Activated T-cell treated with anti-CD3 and anti-CD28 coated beads, Interleukin-2, amount 50 U/mL, for 1 hour (primary cell): ENCODE results near the gene IL5.
A peak's percentile ranks its signal among the peaks of the same experiment; 100 is the strongest.
"Not testable (repeated sequence)": the region's sequence is repeated elsewhere in the genome, so short reads cannot be mapped to it uniquely, and the experiment has no call there.

Source experiments
- DNase-seq: peaks from one replicate; pipeline ENCODE4 v3.0.0-alpha.2; 2020

The IL5 gene

DNA sequence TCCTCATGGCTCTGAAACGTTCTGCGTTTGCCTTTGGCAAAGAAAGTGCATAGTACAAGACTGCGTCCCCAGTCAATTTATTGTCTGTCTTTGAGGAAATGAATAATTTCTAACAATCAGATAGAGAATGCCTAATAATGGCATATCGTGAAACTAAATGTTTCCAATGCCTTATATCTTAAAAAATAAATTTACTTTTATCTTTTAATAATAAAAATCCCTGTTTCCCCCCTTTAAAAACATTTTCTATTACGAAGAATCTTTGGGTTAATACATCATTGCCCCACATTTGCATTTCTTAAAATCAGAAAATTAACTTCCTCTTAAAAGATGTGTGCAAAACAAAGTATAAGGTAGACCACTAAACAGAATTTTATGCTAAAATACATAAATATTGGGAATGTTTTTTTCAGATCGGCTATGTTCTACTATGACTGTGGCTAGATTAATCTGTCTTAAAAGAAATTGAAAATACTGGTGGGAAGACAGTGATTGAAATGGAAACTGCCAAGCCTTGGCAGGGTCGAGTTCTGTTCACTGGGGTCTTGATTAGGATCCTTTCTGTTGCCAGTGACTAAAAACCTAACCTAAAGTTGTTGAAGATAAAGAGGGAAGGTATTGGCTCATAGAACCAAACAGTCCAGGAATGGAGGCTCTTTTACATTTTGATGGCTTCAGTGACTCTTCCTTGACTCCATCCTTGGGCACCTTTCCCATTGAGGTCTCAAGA is at the start of gene IL5:
Gene IL5 (minus strand): TSS at position 51 of the 730 bp plus-strand sequence. CDS start 44 bp downstream, at position 7.
- DNase-seq, result no peak

DNA sequence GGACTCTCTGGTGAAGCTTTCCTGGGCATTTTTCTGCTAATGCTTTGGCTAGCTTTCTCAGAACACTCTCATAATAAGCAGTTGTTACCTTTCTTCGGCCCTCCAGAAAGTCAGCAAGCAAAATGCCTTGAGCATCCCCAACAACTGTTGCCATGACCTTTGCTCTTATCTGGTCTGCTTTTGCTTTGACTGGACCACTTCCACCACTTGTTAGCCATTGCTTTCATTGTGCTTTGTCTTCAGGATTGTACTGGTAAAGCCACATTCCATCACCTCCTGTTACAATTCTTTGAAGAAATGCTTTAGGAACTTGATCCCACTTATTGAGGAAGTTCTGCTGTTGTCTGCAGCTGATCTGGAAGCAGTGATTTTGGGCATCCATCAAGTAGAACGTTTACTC is 49.2 kb upstream of the IL5 start:
- no peak for DNase-seq

DNA sequence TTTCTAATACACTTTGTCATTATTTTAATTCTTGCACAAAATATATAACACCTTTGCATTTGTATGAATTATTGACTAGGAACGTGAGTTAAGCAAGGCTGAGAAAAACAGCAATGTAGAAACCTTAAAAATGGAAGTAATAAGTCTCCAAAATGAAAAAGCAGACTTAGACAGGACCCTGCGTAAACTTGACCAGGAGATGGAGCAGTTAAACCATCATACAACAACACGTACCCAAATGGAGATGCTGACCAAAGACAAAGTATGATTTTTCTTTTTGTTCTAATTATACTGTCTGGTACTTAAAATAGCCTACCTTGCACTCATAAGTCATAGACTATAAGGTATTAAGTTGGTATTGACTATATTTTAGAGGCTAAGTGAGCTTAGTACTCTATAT is 47.8 kb upstream of the IL5 start:
- no peak for DNase-seq

DNA sequence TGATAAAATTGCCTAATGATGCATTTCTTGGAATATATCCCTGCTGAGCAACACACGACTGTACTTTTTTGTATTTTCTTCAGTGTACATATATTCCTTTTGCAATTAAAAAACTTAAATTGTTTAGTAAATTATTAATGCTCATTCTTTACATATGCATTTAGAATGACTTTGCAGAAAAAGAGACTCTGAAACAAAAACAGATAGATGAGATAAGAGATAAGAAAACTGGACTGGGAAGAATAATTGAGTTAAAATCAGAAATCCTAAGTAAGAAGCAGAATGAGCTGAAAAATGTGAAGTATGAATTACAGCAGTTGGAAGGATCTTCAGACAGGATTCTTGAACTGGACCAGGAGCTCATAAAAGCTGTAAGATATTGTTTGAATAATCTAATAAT is 46.1 kb upstream of the IL5 start:
- no peak for DNase-seq

DNA sequence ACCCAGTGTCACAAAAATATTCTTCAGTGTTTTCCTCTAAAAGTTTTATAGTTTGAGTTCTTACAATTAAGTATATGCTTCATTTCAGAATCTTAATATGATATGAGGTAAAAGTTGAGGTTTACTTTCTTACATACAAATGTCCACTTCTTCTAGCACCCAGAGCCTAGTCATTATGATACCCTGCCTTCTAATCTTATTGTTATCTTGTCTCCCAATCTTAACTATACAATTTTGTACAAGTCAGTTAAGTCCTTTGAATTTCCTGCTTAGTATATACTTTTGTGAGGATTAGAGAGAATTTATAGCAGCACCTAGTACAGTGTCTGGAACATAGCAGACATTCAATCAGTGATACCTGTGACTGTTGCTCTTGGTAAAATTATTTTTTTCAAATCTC is 42.7 kb upstream of the IL5 start:
- DNase-seq, result no peak

DNA sequence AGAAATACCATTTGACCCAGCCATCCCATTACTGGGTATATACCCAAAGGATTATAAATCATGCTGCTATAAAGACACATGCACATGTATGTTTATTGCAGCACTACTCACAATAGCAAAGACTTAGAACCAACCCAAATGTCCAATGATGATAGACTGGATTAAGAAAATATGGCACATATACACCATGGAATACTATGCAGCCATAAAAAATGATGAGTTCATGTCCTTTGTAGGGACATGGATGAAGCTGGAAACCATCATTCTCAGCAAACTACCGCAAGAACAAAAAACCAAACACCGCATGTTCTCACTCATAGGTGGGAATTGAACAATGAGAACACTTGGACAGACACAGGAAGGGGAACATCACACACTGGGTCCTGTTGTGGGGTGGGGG is 41.2 kb upstream of the IL5 start:
- DNase-seq, result not testable (repeated sequence)

DNA sequence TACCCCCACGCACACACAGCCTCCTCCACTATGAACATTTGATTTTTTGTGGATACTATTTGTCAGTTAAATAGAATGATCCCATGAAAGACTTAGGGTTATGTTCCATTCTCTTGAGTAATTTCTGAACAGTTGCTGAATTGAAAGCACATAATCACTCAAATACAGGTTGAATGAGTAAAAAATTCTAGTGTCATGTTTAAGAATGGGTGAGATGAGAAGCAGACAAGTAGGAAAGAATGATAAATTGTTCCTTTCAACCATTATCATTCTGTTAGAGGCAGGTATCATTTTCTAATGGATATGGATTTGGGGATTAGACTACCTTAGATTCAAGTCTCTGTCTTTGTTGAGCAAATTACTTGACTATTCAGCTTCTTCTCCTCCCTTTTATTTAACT is 32.8 kb upstream of the IL5 start:
- DNase-seq, result no peak

DNA sequence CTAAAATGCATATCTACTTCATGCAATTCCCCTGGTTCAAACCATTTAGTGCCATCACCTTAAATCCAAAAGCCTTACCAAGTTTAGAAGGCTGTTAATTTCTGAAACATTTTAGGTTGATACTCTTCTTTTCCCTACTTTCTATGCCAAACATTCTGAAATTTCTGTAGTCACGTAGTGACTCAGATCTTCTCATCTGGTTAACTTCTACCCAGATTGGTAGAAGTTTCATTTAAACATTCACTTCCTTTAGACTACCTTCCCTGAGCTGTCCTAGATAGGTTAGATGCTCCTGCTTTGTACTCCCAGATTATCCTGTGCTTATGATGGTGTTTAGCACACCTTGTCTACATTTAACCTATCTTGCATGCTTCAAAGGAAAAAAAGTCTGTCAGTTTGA is 23.3 kb upstream of the IL5 start:
- DNase-seq, result no peak

DNA sequence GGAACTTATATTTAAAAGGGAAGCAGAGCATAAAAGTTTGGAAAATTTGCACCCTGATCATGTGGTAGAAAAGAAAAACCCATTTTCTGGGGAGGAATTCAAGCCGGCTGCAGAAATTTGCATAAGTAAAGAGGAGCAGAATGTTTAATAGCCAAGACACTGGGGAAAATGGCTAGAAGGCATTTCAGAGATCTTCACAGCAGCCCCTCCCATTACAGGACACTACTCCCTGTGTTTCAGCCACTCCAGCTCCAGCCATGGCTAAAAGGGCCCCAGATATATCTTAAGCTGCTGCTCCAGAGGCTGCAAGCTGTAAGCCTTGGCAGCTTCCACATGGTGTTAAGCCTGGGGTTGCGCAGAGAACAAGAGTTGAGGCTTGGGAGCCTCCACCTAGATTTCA is 21.2 kb upstream of the IL5 start:
- DNase-seq, result not testable (repeated sequence)

DNA sequence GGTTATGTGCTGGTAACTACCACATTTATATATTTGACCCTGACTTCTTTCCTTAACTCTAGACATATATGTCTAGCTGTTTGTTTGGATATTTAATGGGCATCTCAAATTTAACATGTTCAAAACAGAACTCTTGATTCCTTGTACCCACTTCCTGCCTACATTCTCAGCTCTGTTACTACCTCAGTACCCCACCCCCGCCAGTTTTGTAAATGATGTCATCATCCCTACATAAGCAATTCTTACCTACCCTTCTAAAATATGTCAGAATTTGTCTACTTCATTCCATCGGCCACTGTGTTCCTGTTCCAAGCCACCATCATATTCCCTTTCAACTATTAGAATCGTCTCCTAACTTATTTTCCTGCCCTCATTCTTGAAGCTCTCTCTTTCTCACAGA is 18.3 kb upstream of the IL5 start:
- no peak for DNase-seq

DNA sequence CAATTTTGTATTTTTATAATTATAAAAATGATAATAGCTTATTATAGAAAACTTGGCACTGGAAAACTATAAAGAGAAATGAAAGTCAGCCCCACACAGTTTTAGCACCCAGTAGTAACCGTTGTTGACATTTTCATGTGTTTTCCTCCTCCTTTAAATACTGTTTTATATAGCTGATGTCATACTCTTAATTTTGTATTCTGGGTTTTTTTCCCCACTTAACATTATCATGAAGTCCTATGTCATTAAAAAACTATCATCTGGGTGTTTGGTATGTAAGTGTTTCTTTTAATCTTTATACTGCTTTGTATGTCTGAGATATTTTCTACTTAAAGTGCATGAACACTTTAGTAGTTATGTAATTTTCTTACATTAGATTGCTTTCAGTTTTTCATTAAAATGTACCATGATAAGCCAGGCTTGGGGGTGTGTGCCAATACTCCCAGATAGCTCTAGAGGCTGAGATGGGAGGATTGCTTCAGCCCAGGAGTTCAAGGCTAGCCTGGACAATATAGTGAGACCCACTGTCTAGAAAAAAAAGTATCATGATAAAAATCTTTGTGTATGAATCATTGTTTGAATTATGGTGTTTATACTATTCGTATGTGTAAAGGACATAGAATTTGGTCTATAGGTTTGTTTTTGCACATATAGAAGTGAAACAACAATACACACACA is 16.2 kb upstream of the IL5 start:
- DNase-seq, result no peak

DNA sequence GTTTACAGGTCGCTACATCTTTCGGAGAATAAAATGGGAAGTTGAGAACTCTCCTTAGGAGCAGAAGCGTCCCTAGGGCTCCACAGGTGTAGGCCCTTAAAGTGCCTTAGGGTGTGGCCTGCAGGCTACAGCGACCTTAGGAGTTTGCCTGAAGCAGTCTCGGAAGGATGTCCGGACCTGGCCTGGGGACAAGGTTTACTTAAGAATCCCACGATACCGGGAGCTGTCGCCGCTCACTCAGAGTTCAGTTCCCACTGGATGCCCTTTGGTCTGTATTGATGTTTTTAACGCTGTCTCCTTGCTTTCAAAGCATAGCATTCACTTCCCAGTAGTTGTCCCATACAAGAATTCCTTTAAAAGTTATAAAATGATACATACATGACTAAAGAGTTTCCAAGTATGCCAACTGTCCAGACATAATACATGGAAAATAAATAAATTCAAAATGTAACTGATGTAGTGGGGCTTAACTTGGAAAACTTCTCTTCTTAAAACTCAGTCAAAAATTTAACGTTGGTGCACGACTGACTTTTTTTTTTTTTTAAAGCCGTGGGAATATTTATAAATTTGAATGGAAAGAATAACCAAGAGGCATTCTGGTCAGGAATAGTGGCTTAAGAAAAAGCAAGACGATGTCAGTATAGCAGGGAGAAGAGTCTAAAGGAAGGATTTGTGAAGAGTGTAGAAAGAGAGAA is 14.3 kb upstream of the IL5 start:
- DNase-seq, result no peak

DNA sequence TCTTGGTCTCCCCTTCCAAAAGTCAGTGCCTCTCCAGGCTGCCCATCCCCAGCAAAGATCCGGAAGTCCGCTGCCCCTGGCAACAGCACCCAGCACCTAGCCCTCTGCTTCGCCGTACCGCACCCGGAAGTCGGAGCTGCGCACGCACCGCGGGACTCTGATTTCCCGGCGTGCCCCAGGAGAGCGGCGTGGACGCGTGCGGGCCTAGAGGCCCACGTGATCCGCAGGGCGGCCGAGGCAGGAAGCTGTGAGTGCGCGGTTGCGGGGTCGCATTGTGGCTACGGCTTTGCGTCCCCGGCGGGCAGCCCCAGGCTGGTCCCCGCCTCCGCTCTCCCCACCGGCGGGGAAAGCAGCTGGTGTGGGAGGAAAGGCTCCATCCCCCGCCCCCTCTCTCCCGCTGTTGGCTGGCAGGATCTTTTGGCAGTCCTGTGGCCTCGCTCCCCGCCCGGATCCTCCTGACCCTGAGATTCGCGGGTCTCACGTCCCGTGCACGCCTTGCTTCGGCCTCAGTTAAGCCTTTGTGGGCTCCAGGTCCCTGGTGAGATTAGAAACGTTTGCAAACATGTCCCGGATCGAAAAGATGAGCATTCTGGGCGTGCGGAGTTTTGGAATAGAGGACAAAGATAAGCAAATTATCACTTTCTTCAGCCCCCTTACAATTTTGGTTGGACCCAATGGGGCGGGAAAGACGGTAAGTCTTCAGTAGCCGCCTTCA is 13.6 kb upstream of the IL5 start, which contains the start of gene RAD50:
Gene RAD50 (plus strand): TSS at position 215 of the 715 bp plus-strand sequence. CDS start 348 bp downstream, at position 563.
- DNase-seq, result peak; percentile 88

DNA sequence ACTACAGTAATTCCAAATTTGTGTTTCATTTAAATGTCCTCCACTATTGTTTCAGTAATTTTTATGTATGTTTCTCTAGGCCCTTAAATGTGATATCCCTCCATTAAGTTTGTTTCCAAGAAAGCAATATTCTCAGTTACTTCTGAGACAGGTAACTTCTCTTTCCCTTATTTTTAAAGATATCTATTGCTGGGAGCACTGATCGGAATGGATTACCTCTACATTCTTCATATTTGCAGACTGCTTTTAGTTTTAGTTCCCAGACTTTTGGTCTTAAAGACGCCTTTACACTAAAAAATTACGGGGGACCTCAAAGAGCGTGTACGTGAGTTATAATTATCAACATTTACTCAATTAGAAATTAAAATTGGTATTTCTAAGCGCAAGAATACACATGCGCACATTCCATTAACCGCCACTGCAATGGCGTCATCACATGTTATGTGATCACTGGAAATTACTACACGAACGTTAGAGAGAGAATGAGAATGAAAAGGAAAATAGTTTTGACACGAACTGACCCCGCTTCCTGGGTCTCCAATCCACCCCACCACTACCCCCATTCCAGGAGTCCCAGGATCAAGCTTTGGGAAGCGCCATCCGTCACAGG is 12.9 kb upstream of the IL5 start:
- DNase-seq, result no peak

DNA sequence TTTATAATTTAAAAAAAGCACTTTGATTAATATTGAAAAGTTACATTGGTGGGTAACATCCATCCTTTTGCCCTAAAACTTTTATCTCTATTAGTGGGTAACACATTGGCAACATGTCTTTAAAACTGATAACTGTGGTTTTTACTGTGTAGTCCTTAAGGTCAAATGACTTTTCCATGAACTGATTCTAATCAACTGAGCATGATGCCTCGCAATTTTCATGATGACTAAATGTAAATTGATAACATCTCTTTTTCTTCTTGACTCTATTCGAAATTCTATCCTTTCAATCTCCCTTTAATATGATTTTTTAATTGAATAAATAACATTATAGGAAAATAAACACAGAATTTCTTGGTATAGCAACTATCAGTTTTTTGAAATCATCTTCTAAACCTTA is 6.3 kb upstream of the IL5 start:
- DNase-seq, result no peak

DNA sequence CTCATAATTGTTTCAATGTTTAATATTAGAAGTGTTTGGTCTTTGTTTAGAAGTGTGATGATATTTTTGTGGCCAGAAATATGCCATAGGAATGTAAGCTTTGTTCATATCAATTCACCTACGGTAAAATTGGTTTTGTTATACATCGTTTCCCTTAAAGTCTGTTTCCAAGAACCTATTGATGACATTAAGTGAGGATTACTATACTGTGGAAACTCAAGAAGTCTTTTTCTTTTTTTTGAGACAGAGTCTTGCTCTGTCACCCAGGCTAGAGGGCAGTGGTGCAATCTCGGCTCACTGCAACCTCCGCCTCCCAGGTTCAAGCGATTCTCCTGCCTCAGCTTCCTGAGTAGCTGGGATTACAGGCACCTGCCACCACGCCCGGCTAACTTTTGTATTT is 5.5 kb upstream of the IL5 start:
- DNase-seq, result not testable (repeated sequence)

DNA sequence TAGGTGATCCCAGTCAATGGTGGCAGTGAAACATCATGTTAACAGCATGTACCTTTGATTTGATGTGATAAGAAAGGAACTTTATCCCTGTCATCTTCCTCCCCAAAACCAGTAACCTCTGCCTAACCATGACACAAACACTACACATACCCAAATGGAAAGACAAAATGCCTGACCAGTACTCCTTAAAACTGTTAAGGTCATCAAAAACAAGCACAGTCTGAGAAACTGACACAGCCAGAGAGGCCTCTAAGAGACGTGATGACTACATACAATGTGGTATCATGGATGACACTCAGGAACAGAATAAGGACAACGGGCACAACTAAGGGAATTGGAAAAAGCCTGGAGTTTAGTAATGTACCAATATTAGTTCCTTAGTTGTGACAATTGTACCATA is 3.9 kb upstream of the IL5 start:
- DNase-seq, result no peak

DNA sequence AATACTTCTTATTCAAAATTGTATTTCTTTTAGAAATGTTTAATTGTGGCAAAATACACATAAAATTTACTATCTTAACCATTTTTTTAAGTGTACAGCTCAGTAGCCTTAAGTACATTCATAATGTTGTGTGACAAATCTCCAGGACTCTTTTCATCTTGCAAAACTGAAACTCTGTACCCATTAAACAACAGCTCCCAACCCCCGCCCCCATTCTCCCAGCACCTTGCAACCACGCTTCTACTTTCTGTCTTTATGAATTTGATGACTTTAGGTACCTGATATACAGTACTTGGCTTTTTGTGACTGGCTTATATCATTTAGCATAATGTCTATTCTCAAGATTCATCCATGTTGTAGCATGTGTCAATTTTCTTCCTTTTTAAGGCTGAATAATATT is 2.8 kb upstream of the IL5 start:
- DNase-seq, result no peak

DNA sequence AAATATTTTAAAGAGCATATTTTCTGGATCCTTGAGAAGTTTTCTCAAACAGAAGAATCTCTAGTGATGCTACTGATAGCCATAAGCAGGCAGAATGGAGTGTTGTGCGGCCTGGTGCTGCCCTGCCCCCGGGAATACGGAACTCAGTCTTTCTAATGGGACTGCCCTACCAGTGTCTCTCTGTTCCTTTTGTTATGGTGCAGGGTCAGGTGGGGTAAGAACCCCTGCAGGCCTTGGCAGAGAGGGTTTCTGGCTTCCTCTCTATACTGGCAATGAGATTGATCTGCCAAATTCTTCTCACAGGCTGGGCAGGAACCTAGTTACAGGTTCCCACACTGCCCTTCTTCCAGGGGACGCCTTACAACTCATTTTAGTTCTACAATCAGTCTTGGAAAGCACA is 2.6 kb downstream of the IL5 start:
- no peak for DNase-seq

DNA sequence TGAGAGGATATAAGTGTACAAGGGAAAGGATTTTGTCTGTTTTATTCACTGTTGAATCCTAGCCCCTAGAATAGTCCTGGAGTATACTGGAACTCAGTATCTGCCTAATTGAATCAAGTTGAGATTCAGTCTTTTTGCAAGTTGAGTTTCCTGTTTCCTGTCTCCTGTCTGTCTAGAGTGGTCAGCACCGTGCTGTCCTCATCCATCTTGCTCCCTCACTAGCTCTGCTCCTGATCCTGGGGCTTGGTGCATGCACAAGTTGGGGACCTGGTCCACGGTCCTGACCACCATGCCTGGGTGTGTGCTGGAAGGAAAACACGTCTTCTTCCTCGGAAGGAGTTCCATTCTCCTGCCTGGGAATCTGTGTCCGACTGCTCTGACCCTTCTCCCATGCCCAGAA is 3.2 kb downstream of the IL5 start:
- DNase-seq, result no peak

DNA sequence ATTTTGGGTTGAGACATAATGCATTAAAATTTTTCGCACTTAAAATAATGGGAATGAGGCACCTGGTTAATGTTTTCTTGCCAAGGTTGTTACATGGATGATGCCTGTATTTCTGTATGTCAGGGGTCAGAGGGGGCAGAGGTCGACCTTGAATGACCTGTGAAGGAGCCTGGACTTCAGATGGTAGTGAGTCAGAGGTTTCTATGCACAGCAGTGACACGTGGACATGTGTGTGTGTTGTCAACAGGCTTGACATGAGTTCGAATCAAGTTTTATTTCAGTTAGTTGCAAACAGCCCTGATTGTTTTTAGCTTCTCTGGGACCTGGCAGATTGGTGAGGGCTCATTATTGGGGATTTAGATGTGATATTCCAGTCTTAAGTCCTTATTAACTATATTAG is 3.6 kb downstream of the IL5 start:
- DNase-seq, result no peak

DNA sequence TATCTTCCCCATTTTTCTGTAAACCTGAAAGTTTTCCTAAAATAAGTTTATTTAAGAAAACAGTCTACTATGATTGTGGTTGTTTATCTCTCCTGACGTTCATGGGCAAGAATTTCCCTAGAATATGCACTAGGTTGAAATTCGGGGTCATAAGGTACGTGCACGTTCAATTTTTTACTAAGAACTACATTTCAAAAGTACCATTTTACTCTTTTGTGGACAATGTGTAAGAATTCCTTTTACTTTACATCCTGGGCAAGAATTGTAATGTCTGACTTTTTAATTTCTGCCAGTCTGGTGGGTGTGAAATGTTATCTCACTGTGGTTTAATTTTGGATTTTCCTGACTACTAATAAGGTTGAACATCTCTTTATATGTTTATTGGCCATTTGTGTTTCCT is 12.4 kb downstream of the IL5 start:
- no peak for DNase-seq
